Transverse colon (tissue), 4 donors: ENCODE measurements around the gene KLHL1.

Source experiments
- POLR2A ChIP-seq: fragments of 450-650 bp; IDR thresholded peaks from one replicate; pipeline ENCODE4 v1.6.1; 2016; ENCODE audit warnings: antibody characterized with exemption, mild to moderate bottlenecking, moderate library complexity
- POLR2AphosphoS5 ChIP-seq, 3 donors: sonication (generic); formaldehyde crosslinking; IDR thresholded peaks; one replicate each; pipeline ENCODE4 v1.6.1; 2016; ENCODE audit warnings: antibody characterized with exemption in 3 of 3
- TF ChIP-seq, protein P1 (sequence below), 5 experiments: fragments of 200-600 bp in 3 of 5; fragments of 450-650 bp in 2 of 5; sonication (generic) in 3 of 5; IDR thresholded peaks; 1 replicate in 2 of 5; 2 replicates in 3 of 5; pipeline ENCODE4 v1.5.1; 2016 to 2017; ENCODE audit warnings: antibody characterized with exemption in 5 of 5, inconsistent platforms in 3 of 5, mild to moderate bottlenecking in 2 of 5, moderate library complexity in 1 of 5

DNA sequence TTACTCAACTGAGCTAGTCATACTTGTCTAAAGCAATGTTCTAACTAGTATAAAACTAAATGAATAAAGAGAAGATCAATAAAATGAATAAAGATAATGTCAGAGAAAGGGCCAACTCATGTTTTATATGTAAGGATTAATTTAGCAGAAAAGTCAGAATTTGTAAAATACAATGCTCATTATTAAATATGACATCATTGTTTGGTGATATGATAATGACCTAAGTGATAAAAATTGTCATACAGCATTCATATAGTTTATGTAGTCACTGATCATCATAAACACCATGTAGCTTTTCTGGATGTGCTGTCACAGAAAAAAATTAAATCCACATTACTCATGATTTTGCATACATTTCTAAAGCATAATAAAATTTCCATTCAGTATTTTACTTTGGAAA, 3.8 kb downstream of the KLHL1 start:
- TF ChIP-seq, protein P1, sequence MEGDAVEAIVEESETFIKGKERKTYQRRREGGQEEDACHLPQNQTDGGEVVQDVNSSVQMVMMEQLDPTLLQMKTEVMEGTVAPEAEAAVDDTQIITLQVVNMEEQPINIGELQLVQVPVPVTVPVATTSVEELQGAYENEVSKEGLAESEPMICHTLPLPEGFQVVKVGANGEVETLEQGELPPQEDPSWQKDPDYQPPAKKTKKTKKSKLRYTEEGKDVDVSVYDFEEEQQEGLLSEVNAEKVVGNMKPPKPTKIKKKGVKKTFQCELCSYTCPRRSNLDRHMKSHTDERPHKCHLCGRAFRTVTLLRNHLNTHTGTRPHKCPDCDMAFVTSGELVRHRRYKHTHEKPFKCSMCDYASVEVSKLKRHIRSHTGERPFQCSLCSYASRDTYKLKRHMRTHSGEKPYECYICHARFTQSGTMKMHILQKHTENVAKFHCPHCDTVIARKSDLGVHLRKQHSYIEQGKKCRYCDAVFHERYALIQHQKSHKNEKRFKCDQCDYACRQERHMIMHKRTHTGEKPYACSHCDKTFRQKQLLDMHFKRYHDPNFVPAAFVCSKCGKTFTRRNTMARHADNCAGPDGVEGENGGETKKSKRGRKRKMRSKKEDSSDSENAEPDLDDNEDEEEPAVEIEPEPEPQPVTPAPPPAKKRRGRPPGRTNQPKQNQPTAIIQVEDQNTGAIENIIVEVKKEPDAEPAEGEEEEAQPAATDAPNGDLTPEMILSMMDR (IDR thresholded peaks at IDR 0.05), result no peak
- no peak for TF ChIP-seq POLR2AphosphoS5 (IDR thresholded peaks at IDR 0.05)
- TF ChIP-seq POLR2A, result no peak
